GM12878 (cell line): ENCODE data around the gene NTM. TPM values are rescaled to one million over a fixed set of nuclear protein-coding genes. Genes with fewer than 3 reads are reported as not detected.

Source experiments
- ATAC-seq: fragments of 200-7000 bp; cut with Tn5 transposase; 3 replicates; pipeline ENCODE4 v1.9.1; 2020; ENCODE audit warnings: mild to moderate bottlenecking, moderate library complexity
- BruUV-seq: library from RNA; stranded (reverse); fragments of 400-500 nt; replicated peaks from 2 replicates; lab custom pipeline; 2021; lab: Mats Ljungman, UMichigan
- CTCF ChIA-PET: fragments of 300-600 bp; sonication (Branson Sonifier 250); formaldehyde crosslinking; extraction: SDS; loops from one replicate; lab custom pipeline; 2021; ENCODE audit warnings: inconsistent platforms; lab: Yijun Ruan, JAX
- POLR2A ChIA-PET: fragments of 350-600 bp; formaldehyde crosslinking; extraction: SDS; loops from one replicate; lab custom pipeline; 2021; ENCODE audit warnings: inconsistent platforms; lab: Charles Lee
- RAD21 ChIA-PET: fragments of 300-600 bp; sonication (Branson Sonifier 250); formaldehyde crosslinking; loops from one replicate; lab custom pipeline; 2023; ENCODE audit warnings: antibody characterized with exemption; ENCODE audit not compliant: unreplicated experiment; lab: Charles Lee
- SMC1A ChIA-PET: fragments of 300-600 bp; sonication (Branson Sonifier 250); formaldehyde crosslinking; loops from one replicate; lab custom pipeline; 2023; ENCODE audit not compliant: unreplicated experiment, uncharacterized antibody; lab: Charles Lee
- DNase-seq: peaks from one replicate; pipeline ENCODE4 v3.0.0-alpha.2; 2011; ENCODE audit warnings: low read depth, low spot score
- FAIRE-seq: peaks from 3 replicates; lab custom pipeline; 2011; peaks lifted over from hg19 to GRCh38; lab: Jason Lieb, UNC
- H2AFZ ChIP-seq: 2 replicates; pipeline ENCODE4 v1.6.0; 2011; ENCODE audit warnings: low read depth, low read length, control low read depth; ENCODE audit not compliant: control insufficient read depth
- H3K27ac ChIP-seq: 2 replicates; pipeline ENCODE4 v1.5.1; 2011; ENCODE audit warnings: control low read depth; ENCODE audit not compliant: control insufficient read depth, insufficient read depth
- H3K27me3 ChIP-seq, 2 experiments: replicated peaks in 1 of 2; 2 replicates each; pipeline versions ENCODE4 v1.6.0 to v1.6.1; 2011; ENCODE audit warnings: low read length in 1 of 2; ENCODE audit not compliant: control insufficient read depth in 2 of 2, insufficient read depth in 2 of 2
- H3K36me3 ChIP-seq, 2 experiments: 2 replicates each; pipeline ENCODE4 v1.5.1; 2011; ENCODE audit warnings: low read length in 1 of 2; ENCODE audit not compliant: control insufficient read depth in 2 of 2, insufficient read depth in 2 of 2
- H3K4me1 ChIP-seq: 2 replicates; pipeline ENCODE4 v1.6.1; 2011; ENCODE audit warnings: mild to moderate bottlenecking, low read length, moderate library complexity, mixed read lengths; ENCODE audit not compliant: control insufficient read depth, insufficient read depth
- H3K4me2 ChIP-seq: 2 replicates; pipeline ENCODE4 v1.6.0; 2011; ENCODE audit warnings: control low read depth; ENCODE audit not compliant: control insufficient read depth, insufficient read depth
- H3K4me3 ChIP-seq: fragments of 200-600 bp; sonication (generic); 2 replicates; pipeline ENCODE4 v1.5.1; 2016
- H3K79me2 ChIP-seq: 2 replicates; pipeline ENCODE4 v1.6.0; 2011; ENCODE audit warnings: low read length; ENCODE audit not compliant: control insufficient read depth, insufficient read depth
- H3K9ac ChIP-seq: 2 replicates; pipeline ENCODE4 v1.8.0; 2011; ENCODE audit warnings: low read length, control low read depth, mixed read lengths; ENCODE audit not compliant: control insufficient read depth, insufficient read depth
- H3K9me3 ChIP-seq: replicated peaks from 3 replicates; pipeline ENCODE4 v1.5.1; 2011; ENCODE audit warnings: mild to moderate bottlenecking, low read length; ENCODE audit not compliant: control insufficient read depth, insufficient read depth
- H4K20me1 ChIP-seq: 2 replicates; pipeline ENCODE4 v1.6.0; 2011; ENCODE audit not compliant: control insufficient read depth, insufficient read depth
- BMI1 ChIP-seq: fragments of 450-650 bp; IDR thresholded peaks from 2 replicates; pipeline ENCODE4 v1.6.1; 2016; ENCODE audit warnings: mild to moderate bottlenecking, moderate library complexity, borderline replicate concordance
- CHD1 ChIP-seq: IDR thresholded peaks from 2 replicates; pipeline ENCODE4 v1.6.1; 2012; ENCODE audit warnings: low read depth, low read length, improper control_type of control experiment
- PAX8 ChIP-seq: fragments of 450-650 bp; IDR thresholded peaks from 2 replicates; pipeline ENCODE4 v1.6.1; 2017; ENCODE audit warnings: mild to moderate bottlenecking, moderate library complexity
- POU2F2 ChIP-seq: IDR thresholded peaks from 3 replicates; pipeline ENCODE4 v1.6.1; 2011; ENCODE audit warnings: low read depth, mild to moderate bottlenecking, low read length, borderline replicate concordance
- SIN3A ChIP-seq: IDR thresholded peaks from 2 replicates; pipeline ENCODE4 v1.6.1; 2012; ENCODE audit warnings: low read depth, low read length, improper control_type of control experiment
- SUZ12 ChIP-seq: fragments of 200-600 bp; sonication (generic); IDR thresholded peaks from one replicate; pipeline ENCODE4 v1.6.1; 2018; ENCODE audit warnings: antibody characterized with exemption, mild to moderate bottlenecking; ENCODE audit not compliant: unreplicated experiment
- TARDBP ChIP-seq: IDR thresholded peaks from 2 replicates; pipeline ENCODE4 v1.6.1; 2016; ENCODE audit warnings: borderline replicate concordance
- ZBTB4 ChIP-seq: fragments of 450-650 bp; formaldehyde crosslinking; IDR thresholded peaks from 2 replicates; pipeline ENCODE4 v1.4.0; 2022; ENCODE audit warnings: mild to moderate bottlenecking, moderate library complexity
- ZNF207 ChIP-seq: fragments of 450-650 bp; IDR thresholded peaks from 2 replicates; pipeline ENCODE4 v1.6.1; 2014; ENCODE audit warnings: antibody characterized with exemption, mild to moderate bottlenecking, borderline replicate concordance
- WGBS: methylation state at CpG from one replicate; pipeline ENCODE4 v1.1.6; 2016; ENCODE audit warnings: low lambda C conversion rate; ENCODE audit not compliant: insufficient replicate concordance, insufficient coverage; ENCODE audit errors: missing lambda C conversion rate; 5-methylcytosine and 5-hydroxymethylcytosine counted together
- in situ Hi-C: fragments of 300-500 bp; cut with MboI; formaldehyde crosslinking; loops from 9 replicates; pipeline ENCODE4 v1.14.3; 2018; ENCODE audit warnings: mixed read lengths
- intact Hi-C: fragments of 100-400 bp; cut with micrococcal nuclease; formaldehyde crosslinking; loops from one replicate; pipeline ENCODE4 v1.14.2; 2022; ENCODE audit not compliant: unreplicated experiment
- polyA plus RNA-seq, 11 experiments: library from polyadenylated mRNA; depleted of rRNA in 4 of 11; unstranded in 6 of 11; stranded (reverse) in 5 of 11; fragments of >200 nt; fragmentation: Nextera tagmentation in 4 of 11; fragmentation: Illumina TruSeq in 1 of 11; extraction: Ambion mirVana in 4 of 11; extraction: Trizol in 1 of 11; gene quantifications; 1 replicate in 1 of 11; 2 replicates in 10 of 11; pipeline versions ENCODE4 v1.2.1 to v1.2.3, GENCODE V29; 2011 to 2016; ENCODE audit warnings: inconsistent platforms in 2 of 11, missing spikeins in 2 of 11, low read depth in 1 of 11
- total RNA-seq, 4 experiments: library from RNA; depleted of rRNA in 3 of 4; stranded (reverse); fragments of >200 nt in 3 of 4; fragmentation: Illumina TruSeq in 1 of 4; extraction: Trizol in 1 of 4; gene quantifications; 2 replicates each; pipeline versions ENCODE4 v1.2.1 to v1.2.3, GENCODE V29; 2013 to 2021

Gene NTM
- total and polyA plus RNA-seq, 10 of the 15 experiments (the other 5 are each of a cell fraction or from before 2014, with no cell fraction given) = not detected

DNA sequence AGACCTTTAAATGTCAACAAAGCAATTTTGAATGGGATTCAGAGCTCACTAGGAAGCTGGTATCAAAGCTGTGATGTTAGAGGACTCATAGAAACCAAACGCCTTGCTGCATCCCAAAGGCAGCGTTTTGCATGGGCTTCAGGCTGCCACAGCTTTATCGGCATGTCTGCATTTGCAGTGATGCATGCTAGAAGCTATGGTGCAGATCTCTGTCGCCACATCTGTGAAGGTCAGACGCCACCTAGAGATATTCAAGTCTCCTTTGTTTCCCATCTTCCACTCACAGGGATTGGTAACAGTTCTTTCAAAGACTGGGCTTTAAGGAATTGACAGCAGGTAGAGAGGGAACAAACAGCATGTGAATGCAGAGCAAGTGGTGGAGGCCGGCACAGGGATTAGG, 47.8 kb downstream of the NTM start:
- TF ChIP-seq CHD1 = no peak
- ATAC-seq (no peak), FAIRE-seq (no peak), DNase-seq (no peak)
- Histone ChIP-seq H3K4me3 (no peak overlapping the region), H3K27ac (no peak overlapping the region), H3K9me3 (no peaks in the 10 kb centered on the region), H3K9ac (no peak overlapping the region), H3K79me2 (no peaks in the 10 kb centered on the region), H3K36me3 (no peaks in the 10 kb centered on the region), H3K27me3 (peaks cover 2% of the 10 kb centered on the region in 2 experiments; a peak in 1 of 4 replicates), H3K4me2 (no peak overlapping the region), H4K20me1 (no peaks in the 10 kb centered on the region), H2AFZ (no peak overlapping the region), H3K4me1 (no peaks in the 10 kb centered on the region)
- BruUV-seq = no TSS peak
- ChIA-PET CTCF (no interaction called here), POLR2A (no interaction called here), RAD21 (no interaction called here), SMC1A (no interaction called here)
- in situ Hi-C loops = no loop called here
- WGBS = 23% methylated on average over 6 of the region's 6 CpGs
- intact Hi-C loops = no loop called here

GRCh38 chr11:131421066-131421855, 50.8 kb downstream of the NTM start:
- FAIRE-seq (no peak), DNase-seq (no peak), ATAC-seq (no peak)
- POLR2A ChIA-PET = no interaction called here
- CTCF ChIA-PET = no interaction called here
- Histone ChIP-seq H3K4me3 (no peak overlapping the region), H4K20me1 (no peaks in the 10 kb centered on the region), H3K4me1 (no peaks in the 10 kb centered on the region), H3K4me2 (no peak overlapping the region), H3K79me2 (no peaks in the 10 kb centered on the region), H3K27me3 (peaks cover 2% of the 10 kb centered on the region in 2 experiments; a peak in 1 of 4 replicates), H3K9ac (no peak overlapping the region), H3K9me3 (no peaks in the 10 kb centered on the region), H2AFZ (no peak overlapping the region), H3K36me3 (no peaks in the 10 kb centered on the region), H3K27ac (no peak overlapping the region)
- no TSS peak for BruUV-seq
- intact Hi-C loops (no loop called here), in situ Hi-C loops (no loop called here)
- SMC1A ChIA-PET = no interaction called here
- RAD21 ChIA-PET = no interaction called here
- WGBS = 13% methylated on average over 10 of the region's 10 CpGs
- no peak for TF ChIP-seq ZBTB4 (CRISPR knock-in tag)
- TF ChIP-seq SIN3A = no peak
- no peak for TF ChIP-seq PAX8
- no peak for TF ChIP-seq SUZ12
- TF ChIP-seq ZNF207 = no peak
- no peak for TF ChIP-seq POU2F2
- TF ChIP-seq TARDBP = no peak
- TF ChIP-seq BMI1 = no peak
